HG02973 (cell line): Measurements from ENCODE around the gene LRIG1.

Experiments used
- ATAC-seq: cut with Tn5 transposase; IDR thresholded peaks from one replicate; pipeline ENCODE4 v1.9.1; 2021; ENCODE audit warnings: moderate library complexity; ENCODE audit not compliant: unreplicated experiment

The LRIG1 gene

GRCh38 chr3:66370179-66370578 lies 130.6 kb downstream of the LRIG1 start:
- ATAC-seq, result no peak

- ATAC-seq, result no peak
Measured at GRCh38 chr3:66367979-66368378, 132.8 kb downstream of the LRIG1 start.

GRCh38 chr3:66366747-66367146 lies 134.1 kb downstream of the LRIG1 start:
- ATAC-seq, result no peak

GRCh38 chr3:66365080-66365479 lies 135.7 kb downstream of the LRIG1 start:
- ATAC-seq, result no peak

DNA sequence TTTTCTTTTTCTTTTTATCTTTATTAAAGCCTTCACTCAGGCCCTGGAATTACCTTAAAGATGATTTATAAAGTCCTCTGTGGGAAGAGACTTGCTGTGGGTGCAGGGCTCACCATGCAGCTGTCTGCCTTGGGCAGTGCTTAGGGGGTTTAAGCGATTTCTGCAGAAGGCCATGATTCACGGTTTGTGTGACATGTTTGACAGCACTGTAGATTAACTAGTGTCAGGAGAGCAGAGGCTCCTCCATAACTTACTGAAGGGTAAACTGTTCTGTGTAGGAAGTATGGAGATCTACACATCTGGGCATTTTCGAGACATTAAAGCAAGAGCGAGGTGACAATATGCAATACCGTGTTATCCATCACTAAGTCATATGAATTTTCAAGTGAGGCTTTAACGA lies 137.7 kb downstream of the LRIG1 start:
- no peak for ATAC-seq

- ATAC-seq, result no peak
Measured at GRCh38 chr3:66362541-66362941, 138.3 kb downstream of the LRIG1 start.

DNA sequence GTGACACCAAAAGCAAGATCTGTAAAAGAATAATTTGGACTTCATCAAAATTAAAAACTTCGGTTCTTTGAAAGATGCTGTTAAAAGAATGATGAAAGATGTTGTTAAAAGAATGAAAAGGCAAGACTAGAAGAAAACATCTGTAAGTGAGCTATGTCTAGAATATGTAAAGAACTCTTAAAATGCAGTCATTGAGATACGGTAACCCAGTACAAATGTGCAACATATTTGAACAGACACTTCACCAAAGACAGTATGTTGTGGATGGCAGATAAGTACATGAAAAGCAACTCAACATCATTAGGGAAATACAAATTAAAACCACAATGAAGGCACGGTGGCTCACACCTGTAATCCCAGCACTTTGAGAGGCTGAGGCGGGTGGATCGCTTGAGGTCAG lies 139.5 kb downstream of the LRIG1 start:
- no peak for ATAC-seq

DNA sequence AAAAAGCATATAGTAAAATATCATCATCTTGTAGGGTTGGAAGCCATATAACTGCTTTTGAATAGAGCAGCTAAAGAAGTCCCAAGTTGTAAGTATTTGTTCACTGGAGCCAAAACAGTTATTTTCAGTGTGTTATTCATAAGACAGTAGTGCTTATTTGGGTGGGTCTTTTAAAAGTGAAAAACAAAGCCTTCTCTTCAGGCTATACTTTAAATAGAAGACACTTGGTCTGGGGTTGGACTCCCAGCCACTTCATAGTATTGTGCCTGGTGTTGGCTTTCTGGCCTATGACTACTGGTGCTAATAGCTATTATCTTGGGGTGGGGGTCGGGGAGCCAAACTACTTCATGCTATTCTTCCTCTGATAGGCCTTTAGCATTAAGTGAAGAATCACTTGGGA lies 144.8 kb downstream of the LRIG1 start:
- no peak for ATAC-seq

- ATAC-seq, result no peak
Measured at GRCh38 chr3:66355394-66355793, 145.4 kb downstream of the LRIG1 start.

- ATAC-seq, result no peak
Measured at GRCh38 chr3:66354001-66354400, 146.8 kb downstream of the LRIG1 start.

DNA sequence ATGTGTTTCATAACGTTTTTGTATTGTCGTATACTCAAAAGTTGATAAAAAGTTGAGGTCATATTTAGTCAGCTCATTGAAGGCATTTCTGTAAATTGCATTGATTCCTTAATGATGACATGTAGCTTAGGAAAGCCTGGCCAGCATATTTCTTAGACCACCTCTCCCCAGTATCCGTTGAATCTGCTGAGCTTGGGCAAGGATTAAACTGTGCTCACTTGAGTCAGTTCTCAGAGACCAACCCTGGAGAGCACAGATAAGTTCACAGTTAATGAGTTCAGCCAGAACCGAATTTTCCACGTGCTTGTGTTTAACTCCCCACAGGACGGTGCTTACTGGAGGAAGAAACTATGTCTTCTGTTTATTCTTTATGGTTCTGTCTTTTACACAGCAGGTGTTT lies 147.3 kb downstream of the LRIG1 start:
- ATAC-seq, result no peak

DNA sequence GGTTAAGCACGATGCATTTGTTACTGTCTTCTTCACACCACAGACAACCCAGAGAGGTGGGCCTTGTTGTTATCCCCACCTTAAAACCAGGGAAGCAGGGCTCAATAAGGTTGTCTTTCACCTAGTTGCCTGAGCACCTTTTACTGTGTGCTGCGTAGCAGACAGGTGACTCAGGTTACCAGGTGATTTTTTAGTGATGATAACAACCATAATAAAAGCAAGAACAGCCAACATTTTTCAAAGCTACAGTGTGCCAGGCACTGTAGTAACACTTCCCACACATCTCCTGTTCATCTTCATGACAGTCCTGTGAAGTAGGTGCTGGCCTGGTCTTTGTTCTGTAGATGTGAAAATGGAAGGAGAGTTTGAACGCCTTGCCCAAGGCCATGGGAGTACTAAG lies 147.8 kb downstream of the LRIG1 start:
- no peak for ATAC-seq

GRCh38 chr3:66350601-66351000 lies 150.2 kb downstream of the LRIG1 start:
- ATAC-seq, result no peak

DNA sequence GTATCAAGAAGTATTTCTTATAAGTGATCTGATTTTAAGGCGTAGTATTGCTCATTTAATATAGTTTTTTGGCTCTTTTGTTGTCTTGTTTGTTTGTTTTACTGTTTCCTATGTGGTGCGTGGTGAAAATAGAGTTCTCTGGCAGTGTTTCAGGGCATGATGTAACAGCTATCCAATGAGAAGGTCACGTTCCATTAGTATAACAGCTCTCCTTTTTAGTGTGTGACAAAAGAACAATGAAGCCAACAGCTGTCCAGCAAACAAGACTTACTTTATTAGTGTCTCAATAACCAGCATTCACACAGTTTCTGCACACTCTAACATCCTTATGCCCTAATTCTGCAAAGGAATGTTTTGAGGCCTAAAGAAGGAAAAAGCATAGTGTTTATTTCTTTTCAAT lies 152.1 kb downstream of the LRIG1 start:
- no peak for ATAC-seq

GRCh38 chr3:66344848-66345578 lies 155.8 kb downstream of the LRIG1 start:
- no peak for ATAC-seq

GRCh38 chr3:66344391-66344811 lies 156.4 kb downstream of the LRIG1 start:
- no peak for ATAC-seq

DNA sequence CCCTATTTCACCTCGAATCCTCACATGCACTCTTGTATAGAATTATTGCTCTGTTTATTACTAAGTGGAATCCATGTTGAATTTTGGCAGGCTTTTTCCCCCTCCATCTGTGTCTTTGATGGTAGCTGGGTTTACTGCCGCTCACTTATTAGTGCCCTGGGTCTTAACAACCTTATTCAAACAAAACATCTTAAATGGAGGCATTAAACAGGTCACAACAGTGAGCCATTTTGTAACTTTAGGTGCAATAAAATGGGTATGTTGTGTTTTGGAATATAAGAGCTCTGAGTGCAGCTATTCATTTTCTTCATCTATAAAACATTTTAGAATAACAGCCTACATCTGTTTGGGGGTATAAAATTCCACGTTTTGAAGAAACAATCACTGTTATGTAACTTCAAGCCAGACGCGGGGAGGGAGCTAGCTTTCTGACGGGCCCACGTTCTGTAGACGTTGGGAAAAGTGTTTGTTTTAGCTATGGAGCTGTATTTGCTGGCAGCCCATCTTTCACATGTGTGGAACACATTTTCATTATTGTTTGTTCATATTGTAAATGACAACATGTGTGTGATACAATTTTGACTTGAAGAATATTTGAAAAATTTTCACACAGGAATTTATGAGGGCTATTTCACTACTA lies 158.0 kb downstream of the LRIG1 start:
- ATAC-seq, result no peak

- ATAC-seq, result no peak
Measured at GRCh38 chr3:66338927-66339326, 161.9 kb downstream of the LRIG1 start.

GRCh38 chr3:66336333-66336766 lies 164.5 kb downstream of the LRIG1 start:
- no peak for ATAC-seq

DNA sequence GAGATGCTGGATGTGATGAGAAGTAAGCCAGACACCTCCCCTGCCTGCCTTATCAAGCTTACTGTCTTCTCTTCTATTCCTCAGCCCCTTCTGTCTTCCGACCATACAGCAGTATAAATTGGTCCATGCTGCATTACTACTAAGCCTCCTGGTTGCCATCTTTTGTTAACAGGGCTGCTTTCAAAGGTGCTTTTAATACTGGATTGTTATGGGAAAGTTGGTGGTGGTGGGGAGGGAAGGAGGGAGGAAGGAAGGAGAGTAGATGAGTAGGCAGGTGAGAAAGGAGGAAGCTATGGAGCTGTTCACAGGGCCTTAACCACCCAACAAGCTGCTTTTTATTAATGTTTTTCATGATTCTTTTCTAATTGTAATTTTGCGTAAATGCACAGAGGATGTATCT lies 165.2 kb downstream of the LRIG1 start:
- ATAC-seq, result no peak
